IPS DF 4.7 (cell line): ENCODE measurements around the gene TMEM44.
"Not testable (repeated sequence)": the region's sequence is repeated elsewhere in the genome, so short reads cannot be mapped to it uniquely, and the experiment has no call there.

Experiments used
- DNase-seq: peaks from one replicate; pipeline ENCODE4 v3.0.0-alpha.2; 2013; ENCODE audit warnings: low spot score; ENCODE audit errors: extremely low read depth

The TMEM44 gene

DNA sequence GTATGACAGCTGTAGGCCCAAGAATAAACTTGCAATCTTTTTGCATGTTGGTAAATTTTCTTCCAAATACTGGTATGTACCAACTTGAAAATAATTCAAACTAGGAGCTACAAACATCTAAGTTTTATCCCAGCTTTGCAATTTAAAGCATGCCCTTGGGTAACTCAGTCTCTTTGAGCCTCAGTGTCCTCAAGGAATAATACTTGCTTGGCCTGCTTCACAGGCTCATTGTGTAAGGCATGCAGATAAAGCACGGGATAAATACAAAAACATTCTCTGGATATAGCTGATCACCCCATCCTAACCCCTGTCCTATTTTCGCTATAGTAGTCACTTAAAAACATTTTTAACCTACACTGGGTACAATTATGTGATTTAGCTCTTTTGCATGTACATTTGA is 9.6 kb upstream of the TMEM44 start:
- DNase-seq: no peak

DNA sequence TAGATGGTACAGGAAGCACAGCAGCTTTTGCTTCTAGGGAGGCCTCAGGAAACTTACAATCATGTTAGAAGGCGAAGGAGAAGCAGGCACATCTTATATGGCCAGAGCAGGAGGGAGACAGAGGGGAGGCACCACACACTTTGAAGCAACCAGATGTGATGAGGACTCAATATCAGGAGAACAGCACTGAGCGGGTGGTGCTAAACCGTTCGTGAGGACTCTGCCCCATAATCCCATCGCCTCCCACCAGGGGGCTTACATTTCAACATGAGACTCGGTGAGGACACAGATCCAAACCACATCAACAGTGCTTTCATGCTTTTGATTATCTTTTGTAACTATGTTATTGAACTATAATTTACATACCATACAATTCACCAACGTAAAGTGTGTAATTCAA is 7.6 kb upstream of the TMEM44 start:
- DNase-seq: no peak

DNA sequence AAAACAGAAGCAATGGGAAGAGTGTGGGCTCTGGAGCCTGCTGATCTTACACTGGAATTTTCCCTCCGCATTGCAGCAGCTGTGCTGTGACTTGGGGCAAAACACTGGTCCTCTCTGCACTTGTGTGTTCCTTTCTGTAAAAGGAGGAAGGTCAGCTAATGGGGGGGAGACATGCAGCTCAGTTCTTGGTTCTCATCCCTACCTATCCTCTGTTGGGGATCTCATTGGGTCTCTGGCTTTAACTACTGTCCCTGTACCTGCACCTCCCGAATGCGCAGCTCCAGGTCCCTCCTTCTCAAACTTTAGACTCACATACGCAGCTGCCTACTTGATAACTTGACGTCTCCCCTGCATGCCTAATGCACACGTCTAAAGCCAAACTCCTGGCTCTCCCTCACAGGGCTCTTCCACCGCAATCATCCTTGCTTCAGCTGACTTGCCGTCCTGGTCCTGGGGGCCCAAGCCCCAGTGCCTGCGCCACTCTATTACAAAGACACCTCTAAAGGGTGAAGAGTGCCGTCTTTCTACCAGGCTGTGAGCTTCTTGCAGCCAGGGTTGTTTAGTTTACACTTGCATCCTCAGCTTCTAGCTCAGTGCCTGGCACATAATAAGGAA is 5.9 kb upstream of the TMEM44 start:
- no peak for DNase-seq

DNA sequence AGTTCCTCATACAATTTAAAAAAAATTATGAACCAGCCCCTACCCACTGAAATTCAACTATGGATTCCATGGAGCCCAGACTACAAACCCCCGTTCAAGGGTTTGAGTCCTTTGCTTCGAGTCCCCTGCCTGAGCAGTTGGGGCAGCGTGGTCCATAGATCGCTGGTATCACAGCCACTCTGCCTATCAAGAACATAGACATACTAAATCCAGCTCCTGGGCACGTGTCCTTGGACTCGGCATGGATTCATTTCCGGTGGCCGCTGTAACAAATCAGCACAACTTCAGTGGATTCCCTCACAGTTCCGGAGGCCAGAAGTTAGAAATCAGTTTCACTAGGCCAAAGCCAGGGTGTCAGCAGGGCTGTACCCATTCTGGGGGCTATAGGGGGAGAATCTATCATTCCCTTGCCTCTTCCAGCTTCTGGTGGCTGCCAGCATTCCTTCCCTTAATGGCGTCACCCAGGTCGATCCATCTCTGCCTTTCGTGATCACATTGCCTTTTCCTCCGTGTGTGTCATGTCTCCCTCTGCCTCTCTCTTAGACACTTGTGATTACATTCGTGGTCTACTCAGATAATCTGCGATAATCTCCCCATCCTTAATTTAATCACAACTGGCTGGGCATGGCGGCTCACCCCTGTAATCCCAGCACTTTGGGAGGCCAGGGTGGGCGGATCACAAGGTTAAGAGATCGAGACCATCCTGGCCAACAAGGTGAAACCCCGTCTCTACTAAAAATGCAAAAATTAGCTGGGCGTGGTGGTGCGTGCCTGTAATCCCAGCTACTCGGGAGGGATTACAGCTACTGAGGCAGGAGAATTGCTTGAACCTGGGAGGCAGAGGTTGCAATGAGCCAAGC is 4.6 kb upstream of the TMEM44 start:
- no peak for DNase-seq

DNA sequence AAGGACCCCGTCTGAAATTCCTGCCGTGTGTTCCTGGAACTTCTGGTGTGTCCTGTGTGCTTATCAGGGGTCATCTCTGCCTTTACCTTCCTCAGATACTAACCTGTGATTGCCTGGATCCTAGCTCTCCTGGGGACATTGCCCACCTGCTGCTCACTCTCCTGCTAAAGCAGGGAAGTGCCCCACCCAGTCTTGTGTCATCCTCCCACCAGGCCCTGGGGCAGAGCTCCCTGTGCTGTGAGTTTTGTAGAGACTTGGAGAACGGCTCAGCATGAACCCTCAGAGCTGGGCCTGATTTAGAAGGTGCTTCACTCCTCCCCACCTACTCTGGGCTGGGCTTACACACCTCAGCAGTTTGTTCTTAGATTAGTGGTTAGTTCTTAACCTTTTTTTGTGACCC is 3.8 kb upstream of the TMEM44 start:
- no peak for DNase-seq

DNA sequence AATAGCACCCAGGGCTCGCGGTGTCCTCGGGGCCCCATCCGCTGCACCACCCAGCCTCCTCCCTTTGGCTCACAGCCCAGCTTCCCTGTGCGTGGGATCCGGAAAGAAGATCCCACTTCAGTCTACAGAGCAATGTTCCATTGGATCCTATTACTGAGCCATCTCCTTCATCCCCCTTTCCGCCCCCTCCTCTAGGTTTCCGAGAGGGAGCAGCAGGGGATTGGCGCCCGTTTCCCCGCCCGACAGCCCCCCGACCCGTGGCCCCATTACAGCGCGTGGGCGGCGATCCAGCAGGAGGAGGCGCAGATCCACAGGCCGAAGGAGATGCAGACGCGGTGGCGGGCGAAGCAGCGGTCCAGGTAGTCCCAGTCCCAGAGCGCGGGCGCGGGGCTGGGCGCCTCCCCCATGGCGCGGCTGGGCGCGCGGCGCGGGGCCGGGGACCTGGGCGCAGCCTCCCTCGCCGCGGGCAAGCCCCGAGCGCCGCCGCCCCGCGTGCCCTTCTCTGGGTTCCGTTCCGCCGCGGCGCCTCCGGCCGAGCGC is 340 bp downstream of the TMEM44 start:
- DNase-seq: no peak

DNA sequence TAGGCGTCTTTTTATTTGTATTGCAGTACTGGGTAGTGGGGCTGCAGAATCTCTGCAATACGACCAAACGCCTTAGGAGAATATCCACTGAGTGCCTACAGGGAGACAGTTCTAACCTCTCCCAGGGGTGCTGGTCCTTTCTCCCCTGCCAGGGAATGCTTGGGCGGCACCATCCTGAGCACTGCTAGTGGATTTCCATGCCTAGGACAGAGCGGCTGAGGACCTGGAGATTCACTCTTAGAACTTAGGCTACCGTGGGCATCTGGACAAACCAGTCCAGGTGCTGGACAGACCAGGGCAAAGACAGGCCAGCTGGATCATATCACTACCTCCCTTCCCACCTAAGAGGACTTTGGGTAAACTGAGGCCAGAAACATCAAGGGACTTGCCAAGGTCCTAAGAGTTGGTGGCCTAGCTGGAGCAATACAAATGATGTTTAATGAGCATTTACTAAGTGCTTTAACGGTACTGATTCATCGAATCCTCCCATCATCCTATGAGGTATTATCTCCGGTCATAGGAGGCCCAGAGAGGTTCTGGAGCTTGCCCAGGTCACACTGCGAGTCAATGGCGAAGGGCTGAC is 902 bp downstream of the TMEM44 start:
- DNase-seq: no peak

DNA sequence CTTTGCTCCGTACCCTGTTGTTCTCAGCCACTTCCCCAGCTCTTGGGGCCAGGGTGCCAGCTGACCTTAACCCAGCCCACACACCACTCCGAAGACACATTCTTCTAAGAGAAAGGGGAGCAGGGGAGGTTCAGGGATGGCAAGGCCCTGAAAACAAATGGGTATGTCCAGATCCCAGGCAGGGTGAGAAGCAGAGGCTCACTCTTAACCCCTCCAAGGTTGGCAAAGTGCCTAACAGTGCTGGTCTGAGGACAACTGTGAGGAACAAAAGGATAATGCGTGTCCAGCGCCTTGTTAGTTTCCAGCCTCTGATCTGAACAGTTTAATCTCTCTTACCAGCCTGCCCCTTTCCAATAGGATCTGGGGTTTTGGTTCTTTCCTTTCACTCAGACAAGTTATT is 1.5 kb downstream of the TMEM44 start:
- DNase-seq: no peak

DNA sequence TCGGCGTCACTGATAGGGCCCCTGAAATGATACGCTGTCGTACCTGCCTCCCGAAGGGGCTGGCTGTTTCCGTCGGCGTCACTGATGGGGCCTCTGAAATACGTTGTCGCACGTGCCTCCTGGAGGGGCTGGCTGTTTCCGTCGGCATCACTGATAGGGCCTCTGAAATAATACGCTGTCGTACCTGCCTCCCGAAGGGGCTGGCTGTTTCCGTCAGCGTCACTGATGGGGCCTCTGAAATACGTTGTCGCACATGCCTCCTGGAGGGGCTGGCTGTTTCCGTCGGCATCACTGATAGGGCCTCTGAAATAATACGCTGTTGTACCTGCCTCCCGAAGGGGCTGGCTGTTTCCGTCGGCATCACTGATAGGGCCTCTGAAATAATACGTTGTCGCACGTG is 2.5 kb downstream of the TMEM44 start:
- DNase-seq: not testable (repeated sequence)

DNA sequence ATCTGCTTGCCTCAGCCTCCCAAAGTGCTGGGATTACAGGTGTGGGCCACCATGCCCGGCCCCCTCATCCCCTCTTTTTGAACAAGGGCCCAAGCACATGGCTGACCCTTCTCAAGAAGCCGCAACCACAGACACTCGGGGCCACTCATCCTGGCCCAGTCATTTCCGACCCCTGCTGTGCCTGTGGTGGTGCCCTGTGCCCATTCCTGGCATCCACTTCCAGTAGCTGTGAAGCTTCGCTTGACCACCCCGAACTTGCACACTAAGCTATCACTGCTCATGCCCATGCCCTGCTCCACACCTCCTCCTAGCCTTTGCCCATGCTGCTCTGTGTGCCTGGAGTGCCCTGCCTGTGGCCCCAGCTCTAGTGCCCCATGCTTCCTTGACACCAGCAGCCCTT is 8.3 kb downstream of the TMEM44 start:
- no peak for DNase-seq

DNA sequence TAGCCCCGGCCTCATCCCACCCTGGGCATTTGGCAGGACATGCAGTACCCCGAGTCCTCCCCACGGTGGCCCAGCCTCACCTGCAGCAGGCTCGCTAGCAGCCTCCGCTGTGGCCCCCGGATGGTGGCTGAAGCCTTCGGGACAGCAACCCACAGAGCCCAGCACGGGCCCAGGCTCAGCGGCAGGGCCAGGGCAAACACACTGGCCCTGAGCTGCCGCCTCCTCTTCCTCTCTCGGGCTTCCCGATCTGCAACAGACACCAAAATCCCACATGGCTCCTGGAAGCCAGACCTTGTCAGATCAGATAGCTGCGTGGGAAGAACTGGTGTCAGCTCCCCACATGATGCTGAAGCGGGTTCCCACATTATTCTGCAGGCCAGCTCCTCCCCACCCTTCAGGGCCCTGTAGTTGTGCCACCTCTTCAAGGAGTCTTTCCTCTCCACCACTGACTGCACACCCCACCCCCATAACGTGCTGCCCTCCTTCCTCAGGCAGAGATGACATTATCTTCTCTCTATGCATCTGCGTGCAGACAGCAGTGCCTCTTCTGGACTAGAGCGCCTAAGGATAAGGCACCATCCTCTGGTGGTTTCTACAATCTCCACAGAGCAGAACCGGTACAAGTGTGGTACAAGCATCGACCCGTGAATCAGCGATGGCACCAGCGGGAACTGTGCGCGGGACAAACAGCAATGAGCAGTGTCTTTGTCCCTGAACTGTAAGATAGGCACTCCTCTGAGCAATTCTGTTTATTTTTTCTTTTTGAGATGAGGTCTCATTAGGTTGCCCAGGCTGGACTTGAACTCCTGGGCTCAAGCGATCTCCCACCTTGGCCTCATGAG is 9.5 kb downstream of the TMEM44 start:
- no peak for DNase-seq

DNA sequence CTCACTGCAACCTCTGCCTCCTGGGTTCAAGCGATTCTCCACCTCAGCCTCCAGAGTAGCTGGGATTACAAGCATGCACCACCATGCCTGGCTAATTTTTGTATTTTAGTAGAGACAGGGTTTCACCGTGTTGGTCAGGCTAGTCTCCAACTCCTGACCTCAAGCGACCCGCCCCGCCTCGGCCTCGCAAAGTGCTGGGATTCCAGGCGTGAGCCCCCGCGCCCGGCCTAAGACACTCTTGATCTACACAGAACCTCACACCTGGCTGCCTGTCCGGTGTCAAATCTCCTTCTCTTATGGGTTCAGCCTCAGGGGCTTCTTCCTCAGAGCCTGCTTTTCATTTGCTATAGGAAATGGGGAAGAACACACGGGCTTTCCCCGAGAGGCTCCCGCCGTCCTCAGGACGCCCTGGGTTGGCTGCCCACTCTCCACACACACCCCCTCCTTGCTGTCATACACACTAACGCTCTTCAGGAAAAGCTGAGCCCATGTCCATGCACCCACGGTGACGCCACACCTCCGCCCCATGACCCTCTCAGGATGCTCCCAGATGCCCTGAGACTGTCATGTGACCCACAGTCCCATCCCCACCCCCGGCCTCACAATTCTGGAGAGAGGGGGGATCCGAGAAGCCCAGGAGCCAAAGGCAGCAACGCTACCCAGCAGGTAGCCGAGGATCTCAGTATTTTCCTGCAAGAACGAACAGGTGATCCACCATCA is 10.4 kb downstream of the TMEM44 start:
- DNase-seq: no peak

DNA sequence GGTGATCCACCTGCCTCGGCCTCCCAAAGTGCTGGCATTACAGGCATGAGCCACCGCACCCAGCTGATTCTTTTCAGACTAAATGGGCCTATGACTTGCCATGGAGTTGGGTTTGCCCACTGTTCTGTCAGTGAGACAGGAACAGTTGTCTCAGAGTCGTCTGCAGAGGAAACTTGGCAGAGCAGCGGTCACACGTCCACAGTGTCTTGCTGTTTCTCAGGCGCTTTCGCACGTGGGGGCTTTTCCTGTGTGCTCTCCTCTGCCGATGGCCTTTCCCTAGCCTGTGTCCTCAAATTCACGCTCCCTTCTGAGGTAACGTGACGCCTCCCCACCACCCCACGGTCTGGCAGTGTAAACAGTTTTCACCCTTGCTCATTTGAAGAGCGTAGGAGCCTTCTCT is 11.3 kb downstream of the TMEM44 start:
- no peak for DNase-seq

DNA sequence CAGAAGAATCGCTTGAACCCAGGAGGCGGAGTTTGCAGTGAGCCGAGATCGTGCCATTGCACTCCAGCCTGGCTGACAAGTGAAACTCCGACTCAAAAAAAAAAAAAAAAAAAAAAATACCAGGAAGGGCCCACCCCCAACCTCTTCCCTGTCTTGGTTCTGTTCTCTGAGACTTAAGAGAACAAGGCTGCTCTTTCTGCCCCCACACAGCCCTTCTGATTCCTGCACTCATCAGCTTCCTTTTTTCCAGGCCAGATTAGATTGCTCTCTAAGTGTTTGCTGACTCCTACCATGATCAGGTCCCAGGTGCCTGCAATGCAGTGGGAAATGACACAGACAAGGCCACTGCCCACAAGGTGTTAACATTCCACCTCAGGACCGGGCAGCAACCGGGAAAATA is 13.0 kb downstream of the TMEM44 start:
- no peak for DNase-seq

DNA sequence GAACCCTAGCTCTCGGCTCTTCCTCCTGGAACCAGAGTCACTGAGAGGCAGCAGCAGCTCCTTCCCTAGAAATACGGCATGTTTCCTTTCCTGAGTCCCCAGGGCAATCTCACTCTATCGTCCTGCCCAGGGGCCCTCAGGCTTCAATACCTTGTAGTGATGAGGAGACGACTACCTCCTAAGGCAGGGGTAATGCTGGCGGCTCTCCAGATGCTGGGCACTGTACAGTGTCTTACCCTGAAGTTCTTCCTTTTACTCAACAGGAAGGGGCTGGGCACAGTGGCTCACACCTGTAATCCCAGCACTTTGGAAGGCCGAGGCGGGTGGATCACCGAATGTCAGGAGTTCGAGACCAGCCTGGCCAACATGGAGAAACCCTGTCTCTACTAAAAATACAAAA is 13.5 kb downstream of the TMEM44 start:
- DNase-seq: no peak

DNA sequence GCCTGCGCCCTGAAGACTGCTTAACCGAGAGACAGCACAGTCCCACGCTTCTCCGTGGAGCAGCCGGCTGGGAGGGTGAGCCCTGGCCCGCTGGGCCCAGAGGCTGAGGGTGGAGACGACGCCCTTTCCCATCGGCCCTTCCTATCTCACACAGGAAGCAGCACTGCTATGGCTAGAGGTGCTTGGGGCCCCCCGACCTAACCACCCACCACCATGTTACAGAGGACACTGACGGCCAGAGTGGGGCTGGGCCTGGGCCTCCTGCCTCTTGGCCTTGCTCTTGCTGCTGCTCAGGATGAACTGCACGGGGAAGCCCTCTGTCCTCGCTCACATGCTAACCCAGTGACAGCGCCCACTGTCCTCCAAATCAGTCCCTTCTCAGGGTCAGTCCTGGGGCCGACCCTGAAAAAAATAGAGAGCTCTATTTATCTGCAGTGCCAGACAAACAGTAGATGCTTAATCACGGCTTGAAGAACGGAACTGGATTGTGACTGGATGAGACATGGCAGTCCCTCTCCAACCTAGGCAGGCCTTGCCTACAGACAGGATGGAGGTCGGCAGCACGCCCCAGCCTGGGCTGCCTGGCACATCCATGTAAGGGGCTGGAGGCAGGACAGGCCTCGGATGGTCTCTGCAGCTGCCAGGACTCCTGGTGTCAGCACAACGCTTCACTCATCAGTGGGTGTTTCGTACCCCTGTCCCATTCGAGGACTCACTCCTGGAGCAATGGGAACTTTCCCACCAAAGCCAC is 14.2 kb downstream of the TMEM44 start:
- no peak for DNase-seq

DNA sequence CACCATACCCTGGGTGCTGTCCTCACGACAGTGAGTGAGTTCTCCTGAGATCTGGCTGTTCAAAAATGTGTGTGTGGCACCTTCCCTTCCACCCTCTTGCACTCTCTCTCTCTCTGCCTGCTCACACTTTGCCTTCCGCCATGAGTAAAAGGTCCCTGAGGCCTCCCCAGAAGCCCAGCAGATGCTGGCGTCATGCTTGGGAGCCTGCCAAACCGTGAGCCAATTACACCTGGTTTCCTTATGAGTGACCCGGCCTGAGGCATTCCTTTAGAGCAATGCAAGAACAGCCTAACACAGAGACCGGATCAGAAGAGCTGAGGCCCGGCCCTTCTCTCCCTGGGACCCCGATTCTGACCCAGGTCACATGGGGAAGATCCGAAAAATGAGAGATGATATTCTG is 15.4 kb downstream of the TMEM44 start:
- no peak for DNase-seq

DNA sequence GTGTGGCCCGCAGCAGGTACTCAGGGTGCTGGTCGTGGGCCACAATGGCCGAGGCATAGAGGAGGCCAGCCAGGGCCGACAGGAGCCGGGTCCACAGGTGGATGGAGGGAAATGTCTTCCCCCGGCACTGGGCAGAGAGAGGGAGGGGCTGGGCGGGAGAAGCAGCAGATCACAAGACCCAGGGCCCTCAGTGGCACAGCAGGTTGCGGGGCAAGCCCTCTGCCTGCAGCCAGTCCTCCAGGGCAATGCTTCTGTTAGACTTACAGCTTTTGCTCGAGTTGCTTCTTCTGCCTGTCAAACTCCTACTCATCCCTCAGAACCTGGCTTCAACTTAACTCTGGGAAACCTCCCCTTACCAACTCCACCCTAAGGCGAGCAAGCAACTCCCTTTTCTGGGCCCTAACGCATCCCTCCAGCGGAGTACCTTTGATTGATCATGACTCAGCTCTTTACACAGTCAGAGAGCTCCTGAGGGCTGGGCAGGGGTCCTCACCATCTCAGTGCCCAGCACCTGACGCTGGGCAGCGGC is 16.0 kb downstream of the TMEM44 start:
- no peak for DNase-seq

DNA sequence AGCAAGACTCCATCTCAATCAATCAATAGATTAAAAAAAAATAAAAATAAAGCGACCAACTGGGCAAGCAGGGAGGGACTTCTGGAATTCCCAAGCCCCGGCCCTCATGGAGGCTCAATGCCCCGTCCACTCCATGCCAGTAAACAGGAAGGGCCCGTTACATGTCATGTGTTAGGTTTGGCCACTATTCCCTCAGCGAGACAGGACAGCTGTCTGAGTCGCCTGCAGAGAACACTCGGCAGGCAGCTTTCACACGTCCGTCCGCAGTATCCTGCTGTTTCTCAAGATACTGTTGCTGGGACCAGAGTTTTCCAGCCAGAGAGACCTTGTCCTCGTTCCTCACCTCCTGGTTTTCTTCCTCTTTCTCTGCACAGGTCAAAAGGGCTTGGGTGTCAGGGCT is 18.0 kb downstream of the TMEM44 start:
- no peak for DNase-seq

DNA sequence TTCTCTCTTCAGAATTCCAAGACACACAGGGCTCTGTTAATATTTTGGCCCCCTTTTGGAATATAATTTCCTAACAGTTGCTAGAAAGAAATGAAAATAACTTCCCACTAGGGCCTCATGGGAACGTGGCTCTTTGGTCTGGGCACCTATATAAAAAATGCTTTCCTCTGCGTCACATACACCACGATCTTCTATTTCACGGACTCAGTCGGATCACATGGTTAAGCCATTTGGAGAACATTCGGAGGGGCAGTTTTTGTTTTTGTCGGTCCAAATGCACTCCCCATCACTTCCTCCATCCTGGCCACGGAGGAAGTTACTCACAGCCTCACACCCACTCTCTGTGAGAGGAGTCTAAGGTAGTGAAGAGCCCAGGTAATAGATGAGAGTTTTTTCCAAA is 21.0 kb downstream of the TMEM44 start:
- DNase-seq: no peak
